ENCODE measurements around the gene GNMT.

GRCh38 chr6:42932412-42932811 is 28.1 kb upstream of the GNMT start:
- no peak for TF ChIP-seq CTCF (IDR thresholded peaks at IDR 0.05)
- TF ChIP-seq POLR2A (IDR thresholded peaks at IDR 0.05; ENCODE audit: low read length) = no peak
- no peak for TF ChIP-seq EP300 (IDR thresholded peaks at IDR 0.05)
- TF ChIP-seq CHD2 (IDR thresholded peaks at IDR 0.05; ENCODE audit: low read length, partially characterized antibody) = no peak
- no peak for TF ChIP-seq E2F6 (IDR thresholded peaks at IDR 0.05; ENCODE audit: borderline replicate concordance, low read depth)

All from A549 (cell line).